IMR-90 (cell line): Measurements from ENCODE around the gene KNL1.

Source experiments
- CEBPB ChIP-seq: IDR thresholded peaks from 2 replicates; pipeline ENCODE4 v1.6.1; 2012; ENCODE audit warnings: low read depth, low read length, improper control_type of control experiment
- FOS ChIP-seq: fragments of 150-350 bp; IDR thresholded peaks from 2 replicates; pipeline ENCODE4 v1.6.1; 2016; ENCODE audit warnings: low read depth, low read length
- MXI1 ChIP-seq: IDR thresholded peaks from 2 replicates; pipeline ENCODE4 v1.6.1; 2012; ENCODE audit warnings: low read depth, mild to moderate bottlenecking, low read length, moderate library complexity, borderline replicate concordance
- RCOR1 ChIP-seq: IDR thresholded peaks from 2 replicates; pipeline ENCODE4 v1.6.1; 2012; ENCODE audit warnings: mild to moderate bottlenecking, low read length, improper control_type of control experiment; ENCODE audit not compliant: insufficient replicate concordance
- TF ChIP-seq, protein P1 (sequence below): conservative IDR thresholded peaks from 2 replicates; pipeline ENCODE4 v1.5.1; 2012; ENCODE audit warnings: mild to moderate bottlenecking, low read depth, low read length, improper control_type of control experiment
- TF ChIP-seq, protein P2 (sequence below): fragments of 150-350 bp; IDR thresholded peaks from 2 replicates; pipeline ENCODE4 v1.6.1; 2017; ENCODE audit warnings: mild to moderate bottlenecking, antibody characterized with exemption, low read length, low read depth

- TF ChIP-seq CEBPB (no peak), FOS (no peak), RCOR1 (no peak), MXI1 (no peak)
- TF ChIP-seq, protein P1, sequence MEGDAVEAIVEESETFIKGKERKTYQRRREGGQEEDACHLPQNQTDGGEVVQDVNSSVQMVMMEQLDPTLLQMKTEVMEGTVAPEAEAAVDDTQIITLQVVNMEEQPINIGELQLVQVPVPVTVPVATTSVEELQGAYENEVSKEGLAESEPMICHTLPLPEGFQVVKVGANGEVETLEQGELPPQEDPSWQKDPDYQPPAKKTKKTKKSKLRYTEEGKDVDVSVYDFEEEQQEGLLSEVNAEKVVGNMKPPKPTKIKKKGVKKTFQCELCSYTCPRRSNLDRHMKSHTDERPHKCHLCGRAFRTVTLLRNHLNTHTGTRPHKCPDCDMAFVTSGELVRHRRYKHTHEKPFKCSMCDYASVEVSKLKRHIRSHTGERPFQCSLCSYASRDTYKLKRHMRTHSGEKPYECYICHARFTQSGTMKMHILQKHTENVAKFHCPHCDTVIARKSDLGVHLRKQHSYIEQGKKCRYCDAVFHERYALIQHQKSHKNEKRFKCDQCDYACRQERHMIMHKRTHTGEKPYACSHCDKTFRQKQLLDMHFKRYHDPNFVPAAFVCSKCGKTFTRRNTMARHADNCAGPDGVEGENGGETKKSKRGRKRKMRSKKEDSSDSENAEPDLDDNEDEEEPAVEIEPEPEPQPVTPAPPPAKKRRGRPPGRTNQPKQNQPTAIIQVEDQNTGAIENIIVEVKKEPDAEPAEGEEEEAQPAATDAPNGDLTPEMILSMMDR = no peak
- TF ChIP-seq, protein P2, sequence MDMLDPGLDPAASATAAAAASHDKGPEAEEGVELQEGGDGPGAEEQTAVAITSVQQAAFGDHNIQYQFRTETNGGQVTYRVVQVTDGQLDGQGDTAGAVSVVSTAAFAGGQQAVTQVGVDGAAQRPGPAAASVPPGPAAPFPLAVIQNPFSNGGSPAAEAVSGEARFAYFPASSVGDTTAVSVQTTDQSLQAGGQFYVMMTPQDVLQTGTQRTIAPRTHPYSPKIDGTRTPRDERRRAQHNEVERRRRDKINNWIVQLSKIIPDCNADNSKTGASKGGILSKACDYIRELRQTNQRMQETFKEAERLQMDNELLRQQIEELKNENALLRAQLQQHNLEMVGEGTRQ = no peak
Observed at GRCh38 chr15:40680151-40680550, 86.1 kb downstream of the KNL1 start.
